ENCODE measurements around the gene PAK4.

The PAK4 gene

GRCh38 chr19:39146686-39147450 lies 21.3 kb downstream of the PAK4 start:
- DNase-seq (ENCODE audit: low read depth, low spot score) = no peak

- DNase-seq (ENCODE audit: low read depth, low spot score) = no peak
These were observed 21.9 kb downstream of the PAK4 start for GRCh38 chr19:39147480-39147879.

DNA sequence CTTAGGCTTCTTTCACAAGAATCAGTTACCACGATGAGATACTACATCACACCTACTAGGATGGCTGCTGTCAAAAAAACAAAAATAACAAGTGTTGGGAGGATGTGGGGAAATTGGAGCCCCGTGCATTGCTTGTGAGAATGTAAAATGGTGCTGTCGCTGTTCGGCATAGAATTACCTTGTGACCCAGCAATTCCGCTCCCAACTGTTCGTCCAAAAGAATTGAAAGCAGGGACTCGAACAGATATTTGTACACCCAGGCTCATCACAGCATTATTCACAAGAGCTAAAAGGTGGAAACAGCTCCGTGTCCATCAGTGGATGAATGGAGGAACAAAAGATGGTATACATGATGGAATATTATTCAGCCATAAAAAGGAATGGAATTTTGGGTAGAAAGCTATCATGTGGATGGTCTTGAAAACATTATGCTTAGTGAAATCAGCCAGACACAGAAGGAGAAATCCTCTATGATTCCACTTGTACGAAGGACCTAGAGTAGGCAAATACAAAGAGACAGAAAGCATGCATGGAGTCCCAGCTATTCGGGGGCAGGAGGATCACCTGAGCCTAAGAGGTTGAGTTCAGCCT lies 23.4 kb downstream of the PAK4 start:
- no peak for DNase-seq (ENCODE audit: low read depth, low spot score)

DNA sequence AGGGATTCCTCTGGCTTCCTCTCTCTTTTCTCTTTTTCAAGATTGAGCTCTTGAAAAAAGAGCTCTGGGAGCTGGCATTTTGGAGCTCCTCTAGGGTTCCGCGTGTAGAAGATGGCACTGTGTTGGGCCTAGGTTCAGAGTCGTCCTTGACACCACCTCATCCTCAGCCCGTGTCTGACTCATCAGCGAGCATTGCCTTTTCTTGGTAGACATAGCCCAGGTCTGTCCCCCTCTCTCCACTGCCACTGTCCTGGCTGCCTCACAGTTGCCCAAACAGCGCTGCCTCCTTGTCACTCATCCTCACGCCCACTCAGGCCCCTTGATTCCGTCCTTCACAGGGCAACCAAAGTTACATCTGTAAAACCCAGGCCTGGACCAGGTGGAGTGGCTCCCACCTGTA lies 24.6 kb downstream of the PAK4 start:
- no peak for DNase-seq (ENCODE audit: low read depth, low spot score)

DNA sequence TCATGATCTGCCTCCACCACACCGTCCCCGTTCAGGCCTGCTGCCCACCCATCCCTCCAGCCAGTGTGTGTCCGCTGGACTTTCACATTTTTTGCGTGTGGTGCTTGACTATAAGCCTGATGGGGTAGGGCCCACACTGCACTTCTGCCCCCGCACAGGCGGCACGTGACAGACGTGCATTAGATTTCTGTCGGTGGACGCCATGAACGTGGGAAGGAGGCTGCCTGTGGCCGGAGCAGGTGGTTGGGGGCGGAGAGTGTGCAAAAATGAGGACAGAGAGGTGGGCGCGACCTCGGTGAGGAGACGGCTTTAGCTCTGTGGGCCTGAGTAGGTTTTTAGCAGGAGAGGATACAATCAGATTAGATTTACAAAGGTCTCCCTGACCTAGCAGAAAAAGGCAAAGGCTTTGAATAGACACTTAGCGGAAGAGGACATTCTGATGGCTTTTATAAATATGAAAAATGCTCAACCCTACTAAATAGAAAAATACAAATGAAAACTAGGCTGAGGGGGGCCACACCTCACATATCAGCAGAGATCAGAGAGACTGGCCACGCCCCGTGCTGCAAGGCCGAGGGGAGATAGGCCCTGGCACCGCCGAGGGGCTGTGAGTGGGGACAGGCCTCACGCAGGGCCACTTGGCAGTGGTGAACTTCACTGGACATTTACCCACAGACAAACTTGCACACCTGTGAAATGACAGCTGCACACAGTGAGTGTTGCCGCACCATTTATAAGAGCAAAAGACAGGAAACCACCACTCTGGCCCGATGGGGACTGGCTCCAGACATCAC lies 25.4 kb downstream of the PAK4 start:
- DNase-seq (ENCODE audit: low read depth, low spot score) = no peak

- no peak for DNase-seq (ENCODE audit: low read depth, low spot score)
These were observed 26.5 kb downstream of the PAK4 start for GRCh38 chr19:39152066-39152465.

- no peak for DNase-seq (ENCODE audit: low read depth, low spot score)
These were observed 28.6 kb downstream of the PAK4 start for GRCh38 chr19:39154100-39154628.

DNA sequence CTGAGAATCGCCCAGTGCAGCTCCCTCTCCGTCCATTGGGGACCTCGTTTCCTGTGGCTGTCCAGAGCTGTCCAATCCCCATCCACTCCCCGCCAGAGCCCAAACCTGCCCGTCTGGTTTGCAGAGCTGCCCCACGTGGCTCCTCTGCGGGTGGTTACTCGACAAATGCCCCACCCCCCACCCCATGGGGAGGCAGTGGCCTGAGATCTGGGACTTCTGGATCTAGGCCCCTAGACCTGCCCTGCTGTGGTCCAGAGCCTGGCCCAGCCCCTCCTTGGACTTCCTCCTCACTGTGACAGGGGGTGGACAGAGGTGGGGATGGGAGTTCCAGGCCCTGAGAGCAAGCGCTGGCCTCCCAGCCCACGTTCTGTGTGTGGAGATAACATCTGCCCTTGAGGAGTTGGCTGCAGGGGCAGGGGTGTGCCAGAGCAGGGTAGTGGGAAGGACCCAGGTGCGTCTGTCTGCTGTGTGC lies 29.1 kb downstream of the PAK4 start:
- no peak for DNase-seq (ENCODE audit: low read depth, low spot score)

GRCh38 chr19:39155114-39155700 lies 29.6 kb downstream of the PAK4 start:
- no peak for DNase-seq (ENCODE audit: low read depth, low spot score)

DNA sequence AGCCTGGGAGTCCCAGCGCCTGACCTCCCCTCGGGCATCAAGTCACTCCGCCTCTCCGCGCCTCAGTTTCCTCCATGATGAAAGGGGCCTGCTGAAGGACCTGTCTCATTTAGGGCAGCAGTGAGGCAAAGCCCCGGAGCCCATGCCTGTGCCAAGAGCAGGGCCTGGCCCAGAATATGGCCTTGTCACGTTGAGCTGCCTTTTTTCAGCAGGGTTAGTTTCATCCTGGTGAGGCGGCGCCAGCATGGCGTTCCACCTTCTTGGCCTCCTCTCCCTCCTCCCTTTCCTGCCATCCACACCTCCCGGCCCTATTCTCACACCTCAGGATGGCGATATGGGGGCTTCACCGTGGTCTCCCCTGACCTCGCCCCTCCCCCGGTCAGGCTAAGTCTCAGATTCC lies 30.2 kb downstream of the PAK4 start:
- DNase-seq (ENCODE audit: low read depth, low spot score) = no peak

DNA sequence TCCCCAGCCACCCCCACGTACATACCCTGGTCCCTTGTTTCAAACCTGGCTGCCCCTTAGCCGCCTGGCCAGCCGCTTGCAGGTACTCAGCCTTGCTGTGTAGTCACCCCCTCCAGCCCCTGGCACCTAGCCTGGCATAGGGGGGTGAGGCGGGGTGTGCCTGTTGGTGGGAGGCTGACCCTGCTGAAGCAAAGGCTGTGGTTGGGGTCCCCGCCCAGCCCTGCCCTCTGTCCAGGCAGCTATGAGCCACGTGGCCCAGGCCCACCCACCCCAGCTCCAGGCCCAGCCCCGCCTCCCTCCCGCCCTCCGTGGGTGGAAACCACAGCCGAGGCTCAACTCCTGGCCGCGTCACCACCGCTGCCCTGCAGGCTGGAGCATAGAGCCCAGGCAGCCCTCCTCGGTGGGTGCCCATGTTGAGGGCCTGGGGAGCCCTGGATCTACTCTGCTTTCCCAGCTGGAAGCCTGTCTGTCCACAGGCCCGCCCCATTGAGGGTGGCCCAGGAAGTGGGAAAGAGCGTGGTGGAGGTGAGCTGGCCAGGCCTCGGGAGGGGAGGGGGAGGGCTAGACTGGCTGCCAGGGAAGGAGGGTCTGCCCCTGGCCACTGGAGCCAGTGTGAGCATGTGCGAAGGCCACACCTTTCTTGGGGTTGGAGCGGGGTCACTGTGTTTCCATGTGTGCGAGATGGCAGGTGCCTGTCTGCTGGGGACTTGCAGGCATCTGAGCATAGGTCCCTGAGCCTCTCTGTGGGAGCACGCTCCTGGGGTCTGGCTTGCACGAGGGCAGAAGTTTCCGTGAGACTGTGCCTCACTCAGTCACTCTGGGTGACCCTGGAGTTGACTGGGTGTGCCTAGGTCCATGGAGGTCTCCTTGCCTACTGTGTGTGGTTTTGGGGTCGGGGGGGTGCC lies 31.0 kb downstream of the PAK4 start:
- DNase-seq (ENCODE audit: low read depth, low spot score) = no peak

- DNase-seq (ENCODE audit: low read depth, low spot score) = no peak
These were observed 31.9 kb downstream of the PAK4 start for GRCh38 chr19:39157275-39157996.

- DNase-seq (ENCODE audit: low read depth, low spot score) = no peak
These were observed 32.4 kb downstream of the PAK4 start for GRCh38 chr19:39157997-39158389.

DNA sequence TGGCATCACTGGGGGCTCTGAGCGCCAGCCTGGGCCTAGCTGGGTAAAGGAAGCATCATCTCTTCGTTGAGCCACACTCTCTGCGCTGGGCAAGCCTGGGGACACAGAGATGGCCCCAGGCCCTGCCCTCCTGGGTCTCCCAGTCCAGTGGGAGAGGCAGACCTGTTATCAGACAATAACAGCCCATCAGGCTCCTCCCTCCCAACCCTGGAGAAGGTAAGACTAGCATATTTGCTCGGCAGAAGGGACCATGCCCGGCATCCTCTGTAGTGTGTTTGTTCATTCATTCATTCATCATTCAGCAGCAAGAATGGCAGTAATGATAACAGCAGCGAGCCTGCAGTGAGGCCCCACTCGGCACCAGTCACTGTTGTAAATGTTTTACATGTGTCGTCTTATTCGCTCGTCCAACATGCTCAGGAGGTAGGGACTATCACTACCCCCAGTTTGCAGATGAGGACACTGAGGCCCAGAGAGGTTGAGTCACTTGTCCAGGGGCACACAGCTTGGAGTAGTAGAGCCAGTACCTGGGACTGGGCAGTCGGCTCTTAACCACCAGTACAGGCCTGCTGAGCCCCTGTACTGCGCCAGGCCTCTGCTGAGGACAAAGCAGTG lies 33.2 kb downstream of the PAK4 start:
- DNase-seq (ENCODE audit: low read depth, low spot score) = no peak

- no peak for DNase-seq (ENCODE audit: low read depth, low spot score)
These were observed 34.9 kb downstream of the PAK4 start for GRCh38 chr19:39160523-39160861.

DNA sequence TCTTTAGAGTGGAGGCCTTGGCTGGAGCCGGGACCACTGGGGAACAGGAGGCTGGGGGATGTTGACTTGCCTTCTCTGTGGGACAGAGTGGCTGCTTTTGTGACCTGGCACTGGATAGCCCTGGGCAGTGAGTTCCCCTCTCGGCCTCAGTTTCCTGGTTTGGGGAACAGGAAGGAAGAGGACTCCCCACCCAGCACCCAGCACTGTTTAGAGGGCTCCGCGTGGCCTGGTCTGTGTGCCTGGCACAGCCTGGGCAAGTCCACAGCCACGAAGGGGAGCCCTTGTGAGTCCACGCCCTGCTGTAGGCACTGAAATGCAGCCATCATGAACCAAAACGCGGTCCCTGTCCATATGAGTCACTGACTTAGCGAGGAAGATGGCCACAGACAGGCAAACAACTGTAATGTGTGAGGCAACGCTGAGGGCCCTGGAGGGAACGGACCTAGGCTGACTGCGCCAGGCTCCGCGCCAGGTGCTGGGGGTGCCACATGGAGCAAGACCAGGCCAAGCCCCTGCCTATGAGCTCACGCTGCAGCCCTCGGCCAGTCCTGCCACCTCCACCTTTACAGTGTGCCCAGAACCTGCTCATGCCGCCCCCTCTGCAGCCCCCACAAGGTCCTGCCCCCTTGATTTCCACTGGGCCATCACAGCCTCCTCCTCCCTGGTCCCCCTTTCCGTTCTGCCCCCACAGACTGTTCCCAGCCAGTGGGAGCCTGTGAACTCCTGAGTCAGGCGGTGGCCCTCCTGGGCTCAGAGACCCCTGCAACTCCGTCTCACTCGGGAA lies 35.5 kb downstream of the PAK4 start:
- no peak for DNase-seq (ENCODE audit: low read depth, low spot score)

DNA sequence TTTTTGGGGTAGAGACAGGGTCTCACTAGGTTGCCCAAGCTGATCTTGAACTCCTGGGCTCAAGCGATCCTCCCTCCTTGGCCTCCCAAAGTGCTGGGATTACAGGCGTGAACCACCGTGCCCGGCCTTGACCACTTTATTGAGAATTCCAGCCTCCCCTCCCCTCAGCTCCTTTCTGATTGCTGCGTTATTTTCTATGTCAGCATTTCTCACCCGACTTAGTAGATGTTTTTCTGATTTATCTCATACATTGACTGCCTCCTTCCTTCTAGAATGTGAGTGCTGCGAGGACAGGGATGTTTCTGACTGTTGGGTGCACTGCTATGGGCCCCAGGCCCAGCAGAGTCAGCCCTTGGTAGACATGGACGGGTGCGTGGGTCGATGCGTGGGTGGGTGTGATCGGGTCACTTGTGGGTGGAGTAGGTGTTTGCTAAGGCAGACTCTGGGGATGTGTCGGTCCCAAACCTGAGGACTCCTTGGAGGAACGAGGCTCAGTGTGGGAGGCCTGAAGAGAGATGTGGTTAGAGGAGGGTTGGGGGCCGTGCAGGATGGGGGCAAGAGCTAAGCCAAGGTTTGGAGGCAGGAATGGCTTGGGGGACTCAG lies 37.0 kb downstream of the PAK4 start:
- DNase-seq (ENCODE audit: low read depth, low spot score) = no peak

- no peak for DNase-seq (ENCODE audit: low read depth, low spot score)
These were observed 38.0 kb downstream of the PAK4 start for GRCh38 chr19:39163621-39164020.

- DNase-seq (ENCODE audit: low read depth, low spot score) = no peak
These were observed 38.7 kb downstream of the PAK4 start for GRCh38 chr19:39164289-39164688.
